Non-pigmented ciliary epithelial cell (primary cell): ENCODE results near the gene ARL4C.
"Not testable (repeated sequence)": the region's sequence is repeated elsewhere in the genome, so short reads cannot be mapped to it uniquely, and the experiment has no call there.

ENCODE experiments used
- DNase-seq: peaks from one replicate; pipeline ENCODE4 v3.0.0-alpha.2; 2010; ENCODE audit warnings: low read depth

The ARL4C gene

DNA sequence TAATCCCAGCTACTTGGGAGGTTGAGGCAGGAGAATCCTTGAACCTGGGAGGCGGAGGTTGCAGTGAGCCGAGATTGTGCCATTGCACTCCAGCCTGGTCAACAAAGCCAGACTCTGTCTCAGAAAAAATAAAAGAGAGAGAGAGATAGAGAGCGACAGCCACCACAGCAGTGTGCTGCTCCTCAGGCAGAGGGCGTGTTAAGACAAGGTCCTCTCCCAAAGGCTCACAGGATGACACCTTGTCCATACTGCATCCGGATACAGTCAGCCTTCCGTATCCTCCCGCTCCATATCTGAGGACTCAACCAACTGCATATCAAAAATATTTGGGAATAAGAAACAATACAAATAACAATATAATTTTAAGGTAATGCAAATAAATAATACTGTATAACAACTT, 20.1 kb downstream of the ARL4C start:
- no peak for DNase-seq

DNA sequence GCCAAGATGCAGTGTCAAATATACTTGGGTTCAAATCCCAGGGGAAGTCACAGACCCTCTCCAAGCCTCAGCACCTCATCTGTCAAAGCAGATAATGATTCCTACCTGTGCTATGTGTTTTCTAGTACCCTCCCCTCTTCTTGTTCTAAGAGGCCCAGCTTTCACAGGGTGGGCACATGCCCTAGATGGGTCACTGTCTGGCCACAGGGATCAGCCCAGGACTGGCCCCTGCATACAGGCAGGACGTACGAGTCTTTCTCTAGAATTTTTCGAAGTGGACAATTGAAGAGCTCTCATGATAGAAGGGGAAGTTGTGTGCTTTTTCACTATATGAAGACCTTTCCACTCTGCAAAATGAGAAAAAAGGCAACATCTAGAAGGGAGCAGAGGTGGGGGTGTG, 22.2 kb downstream of the ARL4C start:
- DNase-seq, result no peak

DNA sequence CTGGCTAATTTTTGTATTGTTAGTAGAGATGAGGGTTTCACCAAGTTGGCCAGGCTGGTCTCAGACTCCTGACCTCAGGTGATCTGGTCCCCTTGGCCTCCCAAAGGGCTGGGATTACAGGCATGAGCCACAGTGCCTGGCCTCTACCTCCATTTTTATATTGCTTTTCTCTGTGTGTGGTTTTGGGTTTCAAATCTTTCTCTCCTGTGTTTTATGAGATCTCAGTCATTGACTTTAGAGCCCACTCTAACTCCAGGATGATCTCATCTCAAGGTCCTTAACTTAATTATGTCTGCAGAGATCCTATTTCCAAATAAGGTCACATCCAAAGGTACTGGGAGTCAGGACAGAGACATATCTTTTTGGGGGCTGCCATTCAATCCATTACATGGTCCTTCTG, 24.7 kb downstream of the ARL4C start:
- no peak for DNase-seq

DNA sequence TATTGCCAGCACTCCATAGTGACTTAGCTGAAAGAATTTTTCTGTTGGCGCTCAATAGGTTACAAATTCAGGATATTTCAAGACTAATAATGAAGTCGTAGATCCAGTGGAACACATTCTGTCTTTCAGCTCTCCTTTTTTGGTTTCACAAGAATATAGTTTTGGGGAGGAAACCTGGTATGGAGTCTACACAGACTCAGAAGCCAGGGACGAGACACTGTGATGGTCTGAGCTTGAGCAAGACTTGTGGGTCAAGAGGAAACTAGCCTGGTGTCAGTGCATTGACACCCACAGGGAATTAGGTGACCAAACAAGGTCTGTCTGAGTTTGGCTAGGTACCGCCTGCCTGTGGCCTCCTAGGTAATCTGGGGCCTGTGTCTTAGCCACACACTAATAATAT, 26.9 kb downstream of the ARL4C start:
- no peak for DNase-seq

DNA sequence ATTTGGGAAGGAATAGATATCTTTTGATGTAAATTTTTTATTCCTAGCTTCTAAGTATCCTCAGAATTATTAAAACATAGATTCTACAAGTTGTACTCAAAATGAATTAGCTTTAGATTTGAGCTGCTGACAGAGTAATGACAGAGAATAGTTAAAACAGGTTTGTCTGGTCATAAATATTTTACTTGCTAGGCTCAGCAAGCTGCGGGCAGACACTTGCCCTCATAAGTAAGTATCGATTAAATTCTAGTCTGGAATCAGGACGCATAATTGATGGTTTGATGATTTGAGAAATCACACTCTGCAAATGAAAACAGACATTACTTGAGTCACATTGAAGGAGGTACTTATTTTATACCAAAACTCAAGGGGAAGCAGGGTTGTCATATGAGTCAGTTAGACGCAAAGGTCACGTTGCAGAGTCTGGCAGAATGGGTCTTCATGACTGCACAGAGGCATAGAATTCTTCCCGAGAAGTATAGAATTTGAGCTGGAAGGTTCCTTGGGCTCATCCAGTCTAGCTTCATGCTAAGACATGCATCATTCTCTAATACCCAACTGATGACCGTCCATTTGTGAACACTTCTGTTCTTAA, 27.5 kb downstream of the ARL4C start:
- no peak for DNase-seq

DNA sequence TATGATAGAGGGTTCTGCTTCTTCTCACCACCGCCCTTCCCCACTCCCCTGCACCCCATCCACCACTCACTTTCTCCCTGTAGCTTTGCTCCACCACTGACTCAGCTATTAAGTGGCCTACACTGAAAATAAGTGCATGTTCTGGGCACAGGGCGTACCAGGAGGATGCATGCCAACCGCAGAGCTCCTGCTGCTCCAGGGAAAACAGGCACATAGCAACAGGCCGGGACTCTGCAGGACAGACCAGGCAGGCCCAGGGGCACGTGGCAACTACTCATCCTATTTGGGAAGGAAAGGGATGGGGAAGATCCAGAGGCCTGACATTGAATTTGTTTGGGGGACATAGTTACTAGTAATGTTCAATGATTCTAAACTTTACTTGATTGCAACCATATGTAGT, 28.4 kb downstream of the ARL4C start:
- DNase-seq, result no peak

DNA sequence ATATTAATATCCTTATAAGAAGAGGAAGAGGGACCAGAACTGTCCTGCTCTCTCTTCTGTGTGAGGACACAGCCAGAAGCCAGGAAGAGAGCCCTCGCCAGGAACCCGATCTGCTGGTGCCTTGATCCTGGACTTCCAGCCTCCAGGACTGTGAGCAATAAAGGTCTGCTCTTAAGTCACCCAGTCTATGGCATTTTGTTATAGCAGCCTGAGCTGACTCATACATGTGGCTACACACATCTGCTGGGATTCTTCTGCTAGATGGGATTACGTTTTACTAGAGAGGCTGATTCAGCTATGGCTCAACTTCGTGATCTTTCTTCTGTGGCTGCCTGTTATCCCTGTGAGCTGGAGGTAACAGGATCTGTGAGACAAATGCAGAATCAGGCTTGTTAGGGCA, 29.6 kb downstream of the ARL4C start:
- peak; percentile 72 for DNase-seq

DNA sequence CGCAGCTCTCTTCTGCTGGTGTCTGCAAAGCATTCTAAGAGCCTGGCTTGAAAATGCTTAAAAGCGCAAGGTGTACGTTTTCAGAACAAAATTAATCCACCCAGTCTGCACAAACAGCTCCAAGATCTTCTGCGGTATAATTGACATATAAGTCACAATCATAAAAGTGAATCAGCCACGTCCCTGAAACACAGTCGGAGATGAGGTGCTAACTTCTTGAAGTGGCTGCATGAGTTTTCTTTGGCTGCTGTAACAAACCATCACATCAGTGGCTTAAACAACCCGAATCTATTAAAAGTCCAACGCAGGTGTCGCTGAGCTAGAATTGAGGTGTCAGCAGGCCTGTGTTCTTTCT, 32.6 kb downstream of the ARL4C start:
- DNase-seq, result no peak

DNA sequence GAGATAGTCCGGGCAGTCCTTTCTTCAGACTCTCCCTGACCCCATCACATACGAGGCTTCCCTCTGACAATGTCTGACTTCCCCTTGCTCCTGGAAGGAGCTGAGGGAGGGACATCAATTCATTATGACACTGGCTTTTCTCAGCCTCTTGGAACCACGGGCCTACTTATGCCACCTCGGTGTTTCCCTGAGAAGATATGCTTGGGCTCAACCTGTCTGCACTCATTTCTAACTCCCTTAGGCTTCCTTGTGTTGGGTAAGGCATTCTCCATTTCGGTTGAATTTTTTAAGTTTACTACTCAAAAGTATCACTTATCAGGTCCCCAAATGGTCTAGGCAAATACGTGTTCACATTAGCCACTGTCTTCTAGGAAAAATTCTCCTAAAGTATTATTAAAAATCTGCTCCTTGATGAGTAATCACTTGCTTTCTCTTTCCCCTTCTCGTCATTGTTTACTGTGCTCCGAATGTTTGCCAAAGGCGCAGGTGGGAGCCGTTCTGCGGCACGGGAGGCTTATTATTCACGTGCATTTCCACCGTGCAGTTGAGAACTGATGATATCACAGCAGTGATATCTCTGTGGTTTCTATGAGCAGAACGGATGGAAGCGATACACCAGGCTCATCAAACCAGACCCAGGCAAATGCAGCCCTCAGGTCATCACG, 33.1 kb downstream of the ARL4C start:
- DNase-seq, result no peak

DNA sequence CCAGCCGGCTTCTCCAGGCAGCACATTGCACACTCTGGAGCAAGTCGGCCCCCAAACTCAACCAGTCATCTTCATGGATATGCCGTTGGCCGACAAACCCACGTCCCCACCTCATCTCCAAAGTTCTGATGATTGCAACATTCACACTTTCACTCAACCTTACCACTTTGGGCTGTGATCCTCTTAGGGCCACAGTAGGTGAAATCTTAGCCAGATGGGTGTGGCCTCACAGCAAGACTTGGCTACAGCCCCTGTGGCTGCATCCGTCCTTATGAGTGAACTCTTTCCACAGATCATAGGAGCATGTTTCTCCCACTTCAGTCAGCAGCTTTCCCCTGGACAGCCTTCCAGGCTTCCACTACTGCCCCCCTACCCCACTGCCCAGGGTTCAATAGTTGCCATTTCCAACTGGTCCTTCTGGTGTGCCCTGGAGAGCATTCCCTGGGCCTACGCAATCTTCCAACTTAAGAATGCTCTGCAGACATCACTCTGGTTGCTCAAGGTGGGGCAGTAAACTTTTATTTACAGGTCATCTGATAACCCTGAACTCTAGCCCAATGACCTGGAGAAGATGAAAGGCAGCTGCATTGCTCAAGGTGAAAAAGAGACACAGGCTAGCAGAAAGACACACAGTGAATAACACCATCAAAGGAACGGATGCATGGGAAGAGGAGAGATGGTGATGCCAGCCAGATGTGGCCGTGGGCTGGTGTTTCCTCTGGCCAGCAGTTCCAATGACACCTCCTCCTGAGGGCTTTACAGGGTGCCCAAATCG, 34.5 kb downstream of the ARL4C start:
- DNase-seq, result no peak

DNA sequence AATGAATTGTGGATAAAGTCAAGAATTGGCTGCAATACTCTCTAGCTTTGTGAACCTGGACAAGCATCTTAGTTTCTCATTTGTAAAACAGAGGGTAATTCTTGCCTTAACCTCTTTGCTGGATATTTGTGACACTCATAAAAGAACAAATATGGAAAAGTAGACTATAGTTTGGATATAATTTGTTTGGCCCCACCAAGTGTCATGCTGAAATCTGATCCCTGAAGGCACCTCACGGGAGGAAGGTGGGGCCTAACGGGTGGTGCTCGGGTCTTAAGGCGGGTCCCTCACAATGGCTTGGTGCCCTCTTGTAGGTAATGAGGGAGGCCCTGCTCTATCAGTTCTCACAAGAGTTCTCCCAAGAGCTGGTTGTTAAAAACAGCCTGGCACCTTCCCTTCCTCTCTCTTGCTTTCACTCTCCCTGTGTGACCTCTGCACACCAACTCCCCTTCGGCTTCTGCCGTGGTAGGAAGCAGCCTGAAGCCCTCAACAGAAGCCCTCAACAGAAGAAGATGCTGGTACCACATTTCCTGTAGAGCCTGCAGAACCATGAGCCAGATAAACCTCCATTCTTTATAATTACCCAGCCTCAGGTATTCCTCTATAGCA, 37.4 kb downstream of the ARL4C start:
- no peak for DNase-seq

DNA sequence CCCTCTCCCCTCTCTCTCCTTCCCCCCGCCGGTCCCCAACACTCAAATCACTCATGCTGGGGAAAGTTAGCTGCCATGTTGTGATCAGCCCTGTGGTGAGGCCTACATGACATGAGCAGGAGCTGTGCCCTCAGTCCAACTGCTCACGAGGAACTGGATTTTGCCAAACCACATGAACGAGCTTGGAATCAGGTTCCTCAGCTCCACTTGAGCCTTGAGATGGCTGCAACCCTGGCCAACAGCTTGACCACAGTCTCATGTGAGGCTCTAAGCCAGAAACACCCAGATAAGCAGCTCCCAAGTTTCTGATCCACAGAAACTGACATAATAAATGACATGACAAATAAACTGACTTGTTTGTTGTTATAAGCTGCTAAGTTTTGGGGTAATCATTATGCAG, 38.4 kb downstream of the ARL4C start:
- no peak for DNase-seq

DNA sequence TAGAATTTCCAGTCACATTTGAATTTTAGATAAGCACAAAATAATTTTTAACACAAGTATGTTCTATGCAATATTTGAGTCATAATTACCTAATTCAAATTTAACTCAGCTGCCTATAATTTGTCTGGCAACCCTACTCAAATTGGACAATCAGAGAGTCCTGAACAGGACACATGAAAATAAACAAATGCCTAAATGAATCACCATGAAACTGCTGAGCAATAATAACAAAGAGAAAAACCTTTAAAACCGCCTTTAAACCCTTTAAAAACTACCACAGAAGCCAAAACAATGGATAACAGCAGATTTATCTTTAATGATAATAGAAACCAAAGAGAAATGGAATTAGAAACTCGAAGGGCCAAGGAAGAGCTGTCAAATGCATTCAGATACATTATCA, 39.5 kb downstream of the ARL4C start:
- no peak for DNase-seq

DNA sequence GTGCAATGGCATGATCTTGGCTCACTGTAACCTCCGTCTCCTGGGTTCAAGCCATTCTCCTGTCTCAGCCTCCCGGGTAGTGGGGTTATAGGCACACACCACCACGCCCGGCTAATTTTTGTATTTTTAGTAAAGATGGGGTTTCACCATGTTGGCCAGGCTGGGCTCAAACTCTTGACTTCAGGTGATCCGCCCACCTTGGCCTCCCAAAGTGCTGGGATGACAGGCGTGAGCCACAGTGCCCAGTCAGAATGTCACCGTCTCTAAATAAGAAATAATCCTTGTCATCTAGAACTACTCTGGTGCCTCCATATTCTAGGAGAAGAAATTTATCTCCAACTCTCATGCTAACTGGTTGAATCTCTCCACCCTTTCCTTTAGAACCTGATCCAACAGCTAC, 41.6 kb downstream of the ARL4C start:
- DNase-seq, result not testable (repeated sequence)

DNA sequence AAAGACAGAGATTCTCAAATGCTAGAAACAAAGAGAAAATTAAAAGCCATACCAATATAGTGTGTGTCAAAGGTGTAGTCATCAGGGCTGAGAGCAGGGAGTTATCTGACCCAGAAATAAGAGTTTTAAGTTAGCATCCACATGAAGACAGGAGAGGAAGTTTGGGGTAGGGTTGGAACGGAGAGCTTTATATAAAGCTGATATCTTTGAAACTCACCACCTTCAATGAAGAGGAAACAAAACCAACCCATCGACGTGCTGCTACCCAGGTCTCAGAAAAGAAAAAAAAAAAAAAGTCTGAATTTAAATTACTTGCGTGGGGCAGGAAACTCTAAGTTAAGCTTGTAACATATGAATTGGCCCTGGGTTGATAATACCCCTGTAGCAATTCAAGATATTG, 42.4 kb downstream of the ARL4C start:
- DNase-seq, result no peak

DNA sequence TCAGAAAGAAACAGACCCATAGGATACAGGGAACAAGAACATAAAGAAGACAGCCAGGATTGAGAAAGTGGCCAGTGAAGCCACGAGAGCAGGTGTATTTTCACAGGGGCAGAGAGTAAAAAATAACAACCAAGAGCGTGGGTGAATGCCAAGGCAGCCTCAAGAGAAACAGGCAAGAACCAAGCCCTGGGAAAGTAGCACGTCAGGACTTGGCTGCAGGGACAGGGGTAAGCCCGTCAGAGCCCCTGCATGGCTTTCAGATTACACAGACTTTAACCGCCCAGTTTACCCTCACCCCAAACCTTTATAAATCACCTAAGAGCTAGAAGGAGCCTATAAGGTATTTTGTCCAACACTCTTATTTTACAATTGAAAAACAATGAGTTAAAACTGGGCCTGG, 43.7 kb downstream of the ARL4C start:
- no peak for DNase-seq

DNA sequence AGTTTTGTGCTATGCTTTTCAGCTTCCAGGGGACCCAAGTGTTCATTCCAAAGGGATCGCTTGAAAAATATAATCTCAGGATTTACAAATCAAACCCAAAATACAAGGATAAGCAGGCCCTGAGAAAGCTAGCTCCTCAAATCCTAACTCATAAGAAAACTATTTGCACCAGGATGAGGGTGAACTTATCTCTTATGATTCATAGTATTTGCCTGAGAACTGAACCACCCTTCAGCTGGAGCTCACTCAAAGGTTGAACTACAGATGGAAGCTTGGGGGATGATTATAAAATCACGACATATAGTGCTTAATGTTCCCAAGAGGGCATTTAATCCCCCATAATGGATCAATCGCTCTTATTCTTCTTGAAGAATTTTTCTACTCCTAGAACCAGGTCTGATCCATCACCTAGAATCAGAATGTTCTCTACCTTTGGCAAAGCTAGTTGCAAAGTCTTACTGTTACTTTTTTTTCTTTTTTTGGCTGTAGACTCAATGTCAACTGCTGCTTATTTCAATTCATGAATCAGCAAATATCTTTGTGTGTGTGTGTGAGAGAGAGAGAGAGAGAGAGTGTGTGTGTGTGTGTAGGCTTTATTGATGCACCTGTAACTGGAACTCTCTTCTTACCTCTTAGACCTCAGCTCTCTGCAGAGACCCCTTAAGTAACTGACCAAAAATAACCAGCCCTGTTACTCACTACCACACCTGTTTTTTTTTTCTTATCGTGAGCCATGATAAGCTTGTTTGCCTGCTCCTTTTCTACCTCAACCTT, 44.8 kb downstream of the ARL4C start:
- DNase-seq, result peak; percentile 94

DNA sequence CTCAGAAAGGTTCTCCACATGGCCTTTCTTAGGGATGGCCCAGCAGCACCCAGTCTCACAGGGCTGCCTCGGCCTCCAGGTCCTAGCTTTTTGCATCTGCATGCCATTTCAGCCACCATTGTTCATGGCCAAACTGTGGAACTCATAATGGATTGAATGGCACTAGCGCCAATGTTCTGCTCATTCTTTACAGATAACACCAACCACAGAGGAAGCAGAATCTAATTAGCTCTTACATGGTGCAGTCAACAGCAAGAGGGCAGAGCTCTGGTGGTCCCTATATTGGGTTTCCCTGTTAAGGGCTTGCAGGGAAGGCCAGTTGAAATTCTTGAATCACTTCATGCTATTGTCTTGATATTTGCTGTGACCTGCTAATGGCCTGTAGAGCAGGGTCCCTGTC, 45.6 kb downstream of the ARL4C start:
- DNase-seq, result no peak

DNA sequence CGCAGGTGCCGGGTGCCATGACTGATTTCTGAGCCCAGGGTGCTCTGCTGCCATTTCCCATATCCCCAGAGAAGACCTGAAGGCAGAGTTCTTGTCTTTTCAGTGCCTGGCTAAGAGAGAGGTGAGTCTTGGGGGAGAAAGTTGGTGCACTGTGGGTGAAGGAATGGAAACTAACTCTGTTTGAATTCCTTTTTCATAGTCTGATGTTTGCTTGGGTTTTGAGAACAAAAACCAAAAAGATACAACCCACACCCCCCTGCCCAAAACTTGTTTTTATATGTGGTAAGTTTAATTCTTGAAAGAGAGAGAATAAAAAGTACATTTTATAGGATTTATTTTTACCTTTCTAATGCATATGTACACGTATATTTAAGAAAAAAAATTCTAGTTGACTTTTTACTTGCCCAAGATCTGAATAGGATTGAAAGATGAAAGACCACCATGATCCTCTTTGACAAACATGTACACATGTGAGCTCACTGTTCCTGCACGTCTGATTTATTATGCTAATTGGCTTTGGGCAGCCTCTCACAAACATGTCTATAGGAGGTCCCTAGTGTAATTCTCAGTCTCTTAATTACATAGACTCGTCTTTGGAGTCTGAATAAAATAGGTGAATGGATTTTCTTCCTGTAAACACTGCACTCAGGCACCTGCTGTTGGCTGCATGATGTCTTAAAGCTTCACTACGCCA, 46.3 kb downstream of the ARL4C start:
- no peak for DNase-seq

DNA sequence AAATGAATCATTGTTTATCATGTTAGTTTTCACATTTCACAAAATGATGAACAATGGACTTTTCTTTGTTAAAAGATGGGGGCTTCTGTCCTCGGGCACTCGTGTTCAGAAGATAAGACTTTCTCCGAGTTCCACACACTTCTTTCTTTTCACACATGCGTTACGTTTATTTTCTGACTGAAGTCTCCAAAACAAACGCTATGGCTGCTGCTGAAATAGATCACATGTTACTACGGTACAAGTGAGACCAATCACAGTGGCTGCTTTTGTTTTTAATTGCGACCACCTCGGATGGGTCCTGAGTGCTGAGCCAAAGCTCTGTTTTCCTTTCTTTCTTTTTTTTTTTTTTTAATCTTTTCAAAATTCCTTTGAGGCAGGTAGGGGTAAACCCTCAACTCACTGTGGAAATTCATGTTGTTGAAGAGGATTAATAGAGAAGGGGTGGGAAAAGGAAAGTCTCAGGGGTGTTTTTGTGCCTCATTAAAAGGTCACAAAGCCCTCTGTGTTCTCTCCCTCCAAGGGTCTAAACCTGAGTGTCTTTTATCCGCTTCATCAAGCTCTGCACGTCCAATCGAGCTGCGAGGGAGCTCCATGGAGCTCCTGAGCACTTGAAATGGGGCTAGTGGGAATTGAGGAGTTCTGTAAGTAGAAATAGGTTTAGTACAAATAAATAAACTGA, 48.2 kb downstream of the ARL4C start:
- DNase-seq, result no peak

DNA sequence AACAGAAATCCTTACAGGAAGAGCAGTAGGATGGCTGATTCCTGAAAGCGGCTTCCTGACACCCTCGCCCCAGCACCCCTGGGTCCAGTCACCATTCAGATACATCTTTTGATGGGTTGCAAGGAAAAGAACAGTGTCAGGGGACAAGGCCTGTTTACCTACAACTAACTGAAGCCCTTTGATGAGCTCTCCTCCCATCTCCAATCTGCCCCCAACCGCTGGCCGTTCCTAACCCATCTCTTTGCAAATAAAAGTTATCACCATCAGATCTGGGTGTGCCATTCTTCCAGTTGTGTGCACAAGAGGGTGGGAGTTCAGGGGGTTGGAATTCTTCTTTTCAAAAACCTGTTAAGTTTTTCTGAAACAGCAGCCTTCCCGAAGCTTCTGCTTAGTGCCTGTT, 48.9 kb downstream of the ARL4C start:
- DNase-seq, result no peak
